Chondrocyte (in vitro differentiated cells): ENCODE results near the gene TDRD7. TPM values are rescaled to one million over a fixed set of nuclear protein-coding genes. Genes with fewer than 3 reads are reported as not detected.

Source experiments
- DNase-seq: peaks from one replicate; pipeline ENCODE4 v3.0.0; 2021; ENCODE audit warnings: mixed read lengths, low spot score
- H3K27ac Mint-ChIP-seq: one replicate; pipeline ENCODE4 v1.8.0; 2021; ENCODE audit warnings: mild to moderate bottlenecking, moderate library complexity, mixed read lengths; ENCODE audit not compliant: unreplicated experiment
- H3K27me3 Mint-ChIP-seq: 2 replicates; pipeline ENCODE4 v1.8.0; 2021; ENCODE audit warnings: low read depth, mixed read lengths
- H3K36me3 Mint-ChIP-seq: 2 replicates; pipeline ENCODE4 v1.8.0; 2021; ENCODE audit warnings: low read depth, mixed read lengths
- H3K4me1 Mint-ChIP-seq: 2 replicates; pipeline ENCODE4 v1.8.0; 2021; ENCODE audit warnings: low read depth, mild to moderate bottlenecking, mixed read lengths
- H3K4me3 Mint-ChIP-seq: one replicate; pipeline ENCODE4 v1.8.0; 2021; ENCODE audit warnings: mild to moderate bottlenecking, moderate library complexity, mixed read lengths; ENCODE audit not compliant: unreplicated experiment
- H3K9me3 Mint-ChIP-seq: 2 replicates; pipeline ENCODE4 v1.8.0; 2021; ENCODE audit warnings: low read depth, mixed read lengths
- CTCF ChIP-seq: fragments of 200-600 bp; sonication (generic); IDR thresholded peaks from 2 replicates; pipeline ENCODE4 v1.5.0; 2021; ENCODE audit warnings: antibody characterized with exemption, mild to moderate bottlenecking, moderate library complexity
- total RNA-seq: library from RNA; stranded (reverse); gene quantifications from 3 replicates; pipeline ENCODE4 v1.2.1, GENCODE V29; 2021

The TDRD7 gene
- total RNA-seq, 1 donor from 2014 or later, result 9.7 TPM

GRCh38 chr9:97395745-97396144, 16.2 kb upstream of the TDRD7 start:
- Mint-ChIP-seq H3K27me3 (peaks cover 5% of the 10 kb centered on the region), H3K4me3 (no peak overlapping the region), H3K36me3 (no peaks in the 10 kb centered on the region), H3K4me1 (no peaks in the 10 kb centered on the region), H3K9me3 (no peaks in the 10 kb centered on the region), H3K27ac (no peak overlapping the region)
- peak; percentile 66 for DNase-seq
- no peak for TF ChIP-seq CTCF

- Mint-ChIP-seq H3K9me3 (no peaks in the 10 kb centered on the region), H3K36me3 (no peaks in the 10 kb centered on the region), H3K4me3 (no peak overlapping the region), H3K27ac (no peak overlapping the region), H3K27me3 (peaks cover 9% of the 10 kb centered on the region), H3K4me1 (no peaks in the 10 kb centered on the region)
- TF ChIP-seq CTCF, result no peak
- DNase-seq, result peak; percentile 61
Measured at GRCh38 chr9:97396256-97396655, 15.6 kb upstream of the TDRD7 start.

- H3K4me3 Mint-ChIP-seq, result no peak overlapping the region
- no peaks in the 10 kb centered on the region for H3K9me3 Mint-ChIP-seq
- H3K27me3 Mint-ChIP-seq, result peaks cover 11% of the 10 kb centered on the region
- TF ChIP-seq CTCF, result no peak
- no peak overlapping the region for H3K27ac Mint-ChIP-seq
- no peaks in the 10 kb centered on the region for H3K36me3 Mint-ChIP-seq
- DNase-seq, result no peak
- no peaks in the 10 kb centered on the region for H3K4me1 Mint-ChIP-seq
Measured at GRCh38 chr9:97397220-97397619, 14.7 kb upstream of the TDRD7 start.

- Mint-ChIP-seq H3K4me1 (no peaks in the 10 kb centered on the region), H3K36me3 (peaks cover 5% of the 10 kb centered on the region), H3K4me3 (no peak overlapping the region), H3K9me3 (peaks cover 9% of the 10 kb centered on the region), H3K27me3 (peaks cover 14% of the 10 kb centered on the region), H3K27ac (no peak overlapping the region)
- peak; percentile 91 for TF ChIP-seq CTCF
- DNase-seq, result peak; percentile 83
Measured at GRCh38 chr9:97398999-97399758, 12.7 kb upstream of the TDRD7 start.

GRCh38 chr9:97403746-97404316, 8.1 kb upstream of the TDRD7 start:
- DNase-seq, result no peak
- H3K9me3 Mint-ChIP-seq, result peaks cover 18% of the 10 kb centered on the region
- no peak overlapping the region for H3K27ac Mint-ChIP-seq
- H3K36me3 Mint-ChIP-seq, result peaks cover 5% of the 10 kb centered on the region
- H3K27me3 Mint-ChIP-seq, result peaks cover 33% of the 10 kb centered on the region
- TF ChIP-seq CTCF, result no peak
- no peak overlapping the region for H3K4me3 Mint-ChIP-seq
- no peaks in the 10 kb centered on the region for H3K4me1 Mint-ChIP-seq
